BLaER1 (cell line): ENCODE results near the gene FHAD1.

Experiments
- H3K27ac ChIP-seq: shearing (Covaris generic); formaldehyde crosslinking; 2 replicates; pipeline ENCODE4 v1.8.1; 2022
- H3K27me3 ChIP-seq: shearing (Covaris generic); formaldehyde crosslinking; 2 replicates; pipeline ENCODE4 v1.8.1; 2022
- H3K36me3 ChIP-seq: shearing (Covaris generic); formaldehyde crosslinking; 2 replicates; pipeline ENCODE4 v1.8.1; 2022
- H3K4me1 ChIP-seq: shearing (Covaris generic); formaldehyde crosslinking; 2 replicates; pipeline ENCODE4 v1.8.1; 2022
- H3K4me2 ChIP-seq: shearing (Covaris generic); formaldehyde crosslinking; 2 replicates; pipeline ENCODE4 v1.8.1; 2022
- H3K4me3 ChIP-seq: shearing (Covaris generic); formaldehyde crosslinking; 2 replicates; pipeline ENCODE4 v1.8.1; 2022
- H3K9ac ChIP-seq: shearing (Covaris generic); formaldehyde crosslinking; 2 replicates; pipeline ENCODE4 v1.8.1; 2022
- H3K9me3 ChIP-seq: shearing (Covaris generic); formaldehyde crosslinking; 2 replicates; pipeline ENCODE4 v1.8.1; 2022
- H4K20me1 ChIP-seq: shearing (Covaris generic); formaldehyde crosslinking; 2 replicates; pipeline ENCODE4 v1.8.1; 2022
- Cebpa-rat ChIP-seq: shearing (Covaris generic); IDR thresholded peaks from 2 replicates; pipeline ENCODE4 v1.8.1; 2022

FHAD1 gene

GRCh38 chr1:15272782-15273127 is 25.7 kb downstream of the FHAD1 start:
- H3K4me2 ChIP-seq, result no peak overlapping the region
- TF ChIP-seq Cebpa-rat, result no peak
- no peak overlapping the region for H3K4me3 ChIP-seq

GRCh38 chr1:15273274-15273673 is 26.3 kb downstream of the FHAD1 start:
- no peaks in the 10 kb centered on the region for H3K4me1 ChIP-seq
- no peak overlapping the region for H3K27ac ChIP-seq
- H3K9me3 ChIP-seq, result no peaks in the 10 kb centered on the region
- H3K36me3 ChIP-seq, result no peaks in the 10 kb centered on the region
- TF ChIP-seq Cebpa-rat, result no peak
- no peak overlapping the region for H3K4me2 ChIP-seq
- H3K9ac ChIP-seq, result no peak overlapping the region
- H4K20me1 ChIP-seq, result no peaks in the 10 kb centered on the region
- no peaks in the 10 kb centered on the region for H3K27me3 ChIP-seq
- no peak overlapping the region for H3K4me3 ChIP-seq

More at GRCh38 chr1:15272782-15273127, 25.7 kb downstream of the FHAD1 start:
- Histone ChIP-seq H3K4me1 (no peaks in the 10 kb centered on the region), H3K9me3 (no peaks in the 10 kb centered on the region), H3K27me3 (no peaks in the 10 kb centered on the region), H4K20me1 (no peaks in the 10 kb centered on the region), H3K9ac (no peak overlapping the region), H3K36me3 (no peaks in the 10 kb centered on the region), H3K27ac (no peak overlapping the region)

GRCh38 chr1:15275921-15276683 is 29.1 kb downstream of the FHAD1 start:
- no peak overlapping the region for H3K27ac ChIP-seq
- H3K27me3 ChIP-seq, result no peaks in the 10 kb centered on the region
- H3K4me2 ChIP-seq, result no peak overlapping the region
- no peaks in the 10 kb centered on the region for H3K4me1 ChIP-seq
- TF ChIP-seq Cebpa-rat, result no peak
- no peaks in the 10 kb centered on the region for H3K36me3 ChIP-seq
- no peak overlapping the region for H3K4me3 ChIP-seq
- H3K9me3 ChIP-seq, result no peaks in the 10 kb centered on the region
- H3K9ac ChIP-seq, result no peak overlapping the region
- H4K20me1 ChIP-seq, result no peaks in the 10 kb centered on the region

GRCh38 chr1:15276691-15277446 is 29.8 kb downstream of the FHAD1 start:
- no peak for TF ChIP-seq Cebpa-rat
- Histone ChIP-seq H3K9me3 (no peaks in the 10 kb centered on the region), H3K4me2 (no peak overlapping the region)

GRCh38 chr1:15277447-15277838 is 30.4 kb downstream of the FHAD1 start:
- H3K36me3 ChIP-seq, result no peaks in the 10 kb centered on the region
- H3K9me3 ChIP-seq, result no peaks in the 10 kb centered on the region
- no peak for TF ChIP-seq Cebpa-rat
- H3K27ac ChIP-seq, result no peak overlapping the region
- H3K4me2 ChIP-seq, result no peak overlapping the region
- no peak overlapping the region for H3K9ac ChIP-seq
- no peaks in the 10 kb centered on the region for H3K27me3 ChIP-seq
- H3K4me3 ChIP-seq, result no peak overlapping the region
- H4K20me1 ChIP-seq, result no peaks in the 10 kb centered on the region
- no peaks in the 10 kb centered on the region for H3K4me1 ChIP-seq

More at GRCh38 chr1:15276691-15277446, 29.8 kb downstream of the FHAD1 start:
- Histone ChIP-seq H3K36me3 (no peaks in the 10 kb centered on the region), H4K20me1 (no peaks in the 10 kb centered on the region), H3K27ac (no peak overlapping the region), H3K4me1 (no peaks in the 10 kb centered on the region), H3K9ac (no peak overlapping the region), H3K27me3 (no peaks in the 10 kb centered on the region), H3K4me3 (no peak overlapping the region)

DNA sequence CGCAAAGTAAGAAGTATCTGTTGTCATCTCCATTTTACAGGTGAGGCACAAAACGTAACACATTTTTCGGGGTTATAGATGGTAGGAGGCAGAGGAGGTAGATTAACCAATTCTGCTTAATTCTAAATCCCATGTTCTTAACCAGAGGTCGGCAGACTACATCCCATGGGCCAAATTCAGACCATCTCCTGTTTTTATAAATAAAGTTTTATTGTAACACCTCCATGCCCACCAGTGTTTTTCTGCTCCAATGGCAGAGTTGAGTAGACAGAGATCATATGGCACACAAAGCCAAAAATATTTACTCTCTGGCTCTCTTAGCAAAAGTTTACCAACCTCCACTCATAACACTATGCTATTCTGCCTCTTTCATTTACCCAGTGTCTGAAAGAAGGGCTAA is 30.9 kb downstream of the FHAD1 start:
- H3K4me3 ChIP-seq, result no peak overlapping the region
- H4K20me1 ChIP-seq, result no peaks in the 10 kb centered on the region
- H3K4me1 ChIP-seq, result no peaks in the 10 kb centered on the region
- H3K9ac ChIP-seq, result no peak overlapping the region
- H3K4me2 ChIP-seq, result no peak overlapping the region
- H3K36me3 ChIP-seq, result no peaks in the 10 kb centered on the region
- H3K27ac ChIP-seq, result no peak overlapping the region
- no peak for TF ChIP-seq Cebpa-rat
- no peaks in the 10 kb centered on the region for H3K9me3 ChIP-seq
- no peaks in the 10 kb centered on the region for H3K27me3 ChIP-seq

DNA sequence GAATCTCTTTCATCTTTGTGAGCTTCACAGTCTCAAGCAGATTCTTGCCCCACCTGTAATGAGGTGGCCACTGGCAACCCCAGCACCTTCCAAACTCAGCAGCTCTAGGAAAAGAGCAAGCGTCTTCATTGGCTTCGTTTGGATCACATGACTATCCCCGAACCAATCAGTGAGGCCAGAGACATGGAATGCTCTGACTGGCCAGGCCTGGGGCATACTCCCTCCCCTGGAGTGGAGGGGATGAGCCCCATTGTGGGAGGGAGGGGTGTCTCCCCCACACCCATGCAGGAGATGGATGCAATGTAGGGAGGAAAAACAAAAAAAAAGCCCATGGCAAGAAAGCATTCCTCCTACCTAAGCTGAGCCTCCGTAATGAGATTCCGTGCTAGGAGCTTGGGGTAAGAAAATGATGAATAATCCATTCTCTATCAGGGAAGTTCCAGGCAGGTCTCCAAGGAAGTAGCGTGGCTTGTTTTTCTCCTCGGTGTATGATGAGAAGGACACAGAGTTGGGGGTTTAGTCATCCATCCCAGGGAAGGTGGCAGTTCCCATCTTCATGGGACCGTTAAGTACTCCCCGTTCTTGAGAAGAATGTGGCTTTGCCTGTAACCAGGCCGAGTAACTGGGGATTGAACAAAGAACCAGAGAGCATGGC is 32.7 kb downstream of the FHAD1 start:
- Histone ChIP-seq H3K9ac (no peak overlapping the region), H3K4me3 (no peak overlapping the region), H4K20me1 (no peaks in the 10 kb centered on the region), H3K4me2 (no peak overlapping the region), H3K9me3 (no peaks in the 10 kb centered on the region), H3K4me1 (no peaks in the 10 kb centered on the region), H3K27me3 (no peaks in the 10 kb centered on the region), H3K27ac (no peak overlapping the region), H3K36me3 (no peaks in the 10 kb centered on the region)
- no peak for TF ChIP-seq Cebpa-rat

GRCh38 chr1:15280416-15280815 is 33.4 kb downstream of the FHAD1 start:
- Histone ChIP-seq H3K9me3 (no peaks in the 10 kb centered on the region), H3K4me2 (no peak overlapping the region), H3K4me3 (no peak overlapping the region), H3K4me1 (no peaks in the 10 kb centered on the region), H3K9ac (no peak overlapping the region), H4K20me1 (no peaks in the 10 kb centered on the region), H3K27me3 (no peaks in the 10 kb centered on the region), H3K27ac (no peak overlapping the region), H3K36me3 (no peaks in the 10 kb centered on the region)
- TF ChIP-seq Cebpa-rat, result no peak

DNA sequence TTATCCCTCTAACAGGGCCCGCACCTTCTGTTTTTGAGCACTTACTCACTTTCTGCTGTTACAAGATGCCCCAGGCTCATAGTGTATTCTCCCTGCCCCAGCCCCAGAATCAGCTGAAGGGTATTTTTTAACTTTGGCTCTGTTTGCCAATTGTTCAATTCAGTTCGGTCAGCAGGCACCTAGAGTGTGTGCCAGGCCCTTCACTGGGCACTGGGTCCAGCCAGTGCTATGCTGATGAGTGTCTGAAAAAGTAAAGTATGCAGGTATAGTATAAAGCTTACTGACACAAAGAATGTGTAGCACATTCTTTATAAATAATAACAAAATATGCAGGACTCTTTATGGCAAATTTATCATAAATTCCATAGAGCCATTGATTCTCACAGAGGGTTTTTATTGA is 35.0 kb downstream of the FHAD1 start:
- H4K20me1 ChIP-seq, result no peaks in the 10 kb centered on the region
- H3K27ac ChIP-seq, result no peak overlapping the region
- H3K4me2 ChIP-seq, result no peak overlapping the region
- no peaks in the 10 kb centered on the region for H3K36me3 ChIP-seq
- H3K4me1 ChIP-seq, result no peaks in the 10 kb centered on the region
- no peaks in the 10 kb centered on the region for H3K27me3 ChIP-seq
- no peak overlapping the region for H3K9ac ChIP-seq
- no peaks in the 10 kb centered on the region for H3K9me3 ChIP-seq
- TF ChIP-seq Cebpa-rat, result no peak
- H3K4me3 ChIP-seq, result no peak overlapping the region
